ENCODE data around the gene PDE4B.
A peak's percentile ranks its signal among the peaks of the same experiment; 100 is the strongest.

Gene PDE4B

GRCh38 chr1:66231681-66232463, 439.2 kb downstream of the PDE4B start:
- DNase-seq (ENCODE audit: low spot score) (no peak), FAIRE-seq (no peak)

- no peak for DNase-seq (ENCODE audit: low spot score)
- no peak for FAIRE-seq
These were observed 444.3 kb downstream of the PDE4B start for GRCh38 chr1:66237042-66237441.

GRCh38 chr1:66237722-66238479, 445.2 kb downstream of the PDE4B start:
- FAIRE-seq, result no peak

GRCh38 chr1:66239834-66240233, 447.1 kb downstream of the PDE4B start:
- no peak for DNase-seq (ENCODE audit: low spot score)
- FAIRE-seq, result no peak

More at GRCh38 chr1:66237722-66238479, 445.2 kb downstream of the PDE4B start:
- no peak for DNase-seq (ENCODE audit: low spot score)

- no peak for FAIRE-seq
- no peak for DNase-seq (ENCODE audit: low spot score)
These were observed 448.1 kb downstream of the PDE4B start for GRCh38 chr1:66240491-66241484.

GRCh38 chr1:66242646-66243547, 450.2 kb downstream of the PDE4B start:
- FAIRE-seq (peak; percentile 85), DNase-seq (ENCODE audit: low spot score) (peak; percentile 84)

GRCh38 chr1:66243548-66244130, 450.9 kb downstream of the PDE4B start:
- no peak for FAIRE-seq

GRCh38 chr1:66244429-66244828, 451.7 kb downstream of the PDE4B start:
- DNase-seq (ENCODE audit: low spot score) (no peak), FAIRE-seq (no peak)

More at GRCh38 chr1:66243548-66244130, 450.9 kb downstream of the PDE4B start:
- DNase-seq (ENCODE audit: low spot score), result no peak

- DNase-seq (ENCODE audit: low spot score) (no peak), FAIRE-seq (no peak)
These were observed 453.0 kb downstream of the PDE4B start for GRCh38 chr1:66245691-66246090.

- DNase-seq (ENCODE audit: low spot score), result no peak
- FAIRE-seq, result no peak
These were observed 453.9 kb downstream of the PDE4B start for GRCh38 chr1:66246351-66247269.

GRCh38 chr1:66247415-66248208, 454.9 kb downstream of the PDE4B start:
- DNase-seq (ENCODE audit: low spot score) (no peak), FAIRE-seq (no peak)

- FAIRE-seq, result no peak
These were observed 455.6 kb downstream of the PDE4B start for GRCh38 chr1:66248257-66248656.

GRCh38 chr1:66248746-66249145, 456.1 kb downstream of the PDE4B start:
- no peak for DNase-seq (ENCODE audit: low spot score)
- FAIRE-seq, result no peak

More at GRCh38 chr1:66248257-66248656, 455.6 kb downstream of the PDE4B start:
- DNase-seq (ENCODE audit: low spot score), result no peak

GRCh38 chr1:66250075-66250474, 457.4 kb downstream of the PDE4B start:
- FAIRE-seq (no peak), DNase-seq (ENCODE audit: low spot score) (no peak)

GRCh38 chr1:66250478-66250877, 457.8 kb downstream of the PDE4B start:
- DNase-seq (ENCODE audit: low spot score), result no peak
- FAIRE-seq, result no peak

- DNase-seq (ENCODE audit: low spot score), result no peak
- FAIRE-seq, result no peak
These were observed 458.9 kb downstream of the PDE4B start for GRCh38 chr1:66251546-66251945.

GRCh38 chr1:66253330-66253921, 460.7 kb downstream of the PDE4B start:
- peak; percentile 58 for DNase-seq (ENCODE audit: low spot score)
- peak; percentile 63 for FAIRE-seq

GRCh38 chr1:66254785-66255184, 462.1 kb downstream of the PDE4B start:
- DNase-seq (ENCODE audit: low spot score) (no peak), FAIRE-seq (no peak)
